Activated naive CD8-positive, alpha-beta T cell (primary cell): ENCODE results near the gene RNASE12.
"Not testable (repeated sequence)": the region's sequence is repeated elsewhere in the genome, so short reads cannot be mapped to it uniquely, and the experiment has no call there.

Experiments
- H3K27ac Mint-ChIP-seq: one replicate; pipeline ENCODE4 v1.8.0; 2021; ENCODE audit warnings: mixed read lengths
- H3K27me3 Mint-ChIP-seq: one replicate; pipeline ENCODE4 v1.8.0; 2021; ENCODE audit warnings: mixed read lengths
- H3K36me3 Mint-ChIP-seq: one replicate; pipeline ENCODE4 v1.8.0; 2021; ENCODE audit warnings: mixed read lengths
- H3K4me1 Mint-ChIP-seq: one replicate; pipeline ENCODE4 v1.8.0; 2021; ENCODE audit warnings: low read depth, mixed read lengths
- H3K4me3 Mint-ChIP-seq: one replicate; pipeline ENCODE4 v1.8.0; 2021; ENCODE audit warnings: mild to moderate bottlenecking, mixed read lengths
- H3K9me3 Mint-ChIP-seq: one replicate; pipeline ENCODE4 v1.8.0; 2021; ENCODE audit warnings: low read depth, mixed read lengths

The RNASE12 gene

GRCh38 chr14:20620798-20621478 lies 29.8 kb upstream of the RNASE12 start:
- H3K27me3 Mint-ChIP-seq = no peaks in the 10 kb centered on the region
- H3K27ac Mint-ChIP-seq = no peak overlapping the region
- peaks cover 35% of the 10 kb centered on the region for H3K4me1 Mint-ChIP-seq
- H3K9me3 Mint-ChIP-seq = no peaks in the 10 kb centered on the region
- no peaks in the 10 kb centered on the region for H3K36me3 Mint-ChIP-seq
- no peak overlapping the region for H3K4me3 Mint-ChIP-seq

- H3K4me1 Mint-ChIP-seq = peaks cover 24% of the 10 kb centered on the region
- not testable (repeated sequence) for H3K9me3 Mint-ChIP-seq, H3K27ac Mint-ChIP-seq, H3K36me3 Mint-ChIP-seq, H3K4me3 Mint-ChIP-seq, H3K27me3 Mint-ChIP-seq
Observed at GRCh38 chr14:20619688-20620087, 28.5 kb upstream of the RNASE12 start.

GRCh38 chr14:20618271-20618749 lies 27.1 kb upstream of the RNASE12 start:
- no peaks in the 10 kb centered on the region for H3K36me3 Mint-ChIP-seq
- no peak overlapping the region for H3K4me3 Mint-ChIP-seq
- no peaks in the 10 kb centered on the region for H3K27me3 Mint-ChIP-seq
- no peaks in the 10 kb centered on the region for H3K9me3 Mint-ChIP-seq
- H3K4me1 Mint-ChIP-seq = peaks cover 13% of the 10 kb centered on the region
- no peak overlapping the region for H3K27ac Mint-ChIP-seq

GRCh38 chr14:20617138-20618003 lies 26.2 kb upstream of the RNASE12 start:
- Mint-ChIP-seq H3K27me3 (no peaks in the 10 kb centered on the region), H3K4me1 (peaks cover 5% of the 10 kb centered on the region), H3K4me3 (no peak overlapping the region), H3K27ac (no peak overlapping the region), H3K36me3 (no peaks in the 10 kb centered on the region), H3K9me3 (no peaks in the 10 kb centered on the region)

GRCh38 chr14:20615996-20616395 lies 24.8 kb upstream of the RNASE12 start:
- H3K36me3 Mint-ChIP-seq = no peaks in the 10 kb centered on the region

GRCh38 chr14:20614038-20614840 lies 23.1 kb upstream of the RNASE12 start:
- no peaks in the 10 kb centered on the region for H3K36me3 Mint-ChIP-seq
- H3K4me3 Mint-ChIP-seq = no peak overlapping the region
- peaks cover 5% of the 10 kb centered on the region for H3K4me1 Mint-ChIP-seq
- H3K27me3 Mint-ChIP-seq = no peaks in the 10 kb centered on the region
- no peak overlapping the region for H3K27ac Mint-ChIP-seq
- H3K9me3 Mint-ChIP-seq = no peaks in the 10 kb centered on the region

More at GRCh38 chr14:20615996-20616395, 24.8 kb upstream of the RNASE12 start:
- Mint-ChIP-seq H3K4me1 (peaks cover 5% of the 10 kb centered on the region), H3K4me3 (no peak overlapping the region), H3K27me3 (no peaks in the 10 kb centered on the region), H3K9me3 (no peaks in the 10 kb centered on the region), H3K27ac (no peak overlapping the region)

GRCh38 chr14:20613094-20614037 lies 22.2 kb upstream of the RNASE12 start:
- peaks cover 5% of the 10 kb centered on the region for H3K4me1 Mint-ChIP-seq
- H3K27me3 Mint-ChIP-seq = no peaks in the 10 kb centered on the region
- H3K4me3 Mint-ChIP-seq = no peak overlapping the region
- no peaks in the 10 kb centered on the region for H3K9me3 Mint-ChIP-seq
- H3K36me3 Mint-ChIP-seq = no peaks in the 10 kb centered on the region
- H3K27ac Mint-ChIP-seq = no peak overlapping the region

- no peaks in the 10 kb centered on the region for H3K9me3 Mint-ChIP-seq
- no peaks in the 10 kb centered on the region for H3K27me3 Mint-ChIP-seq
- no peak overlapping the region for H3K27ac Mint-ChIP-seq
- H3K4me3 Mint-ChIP-seq = no peak overlapping the region
- H3K4me1 Mint-ChIP-seq = peaks cover 1% of the 10 kb centered on the region
- H3K36me3 Mint-ChIP-seq = no peaks in the 10 kb centered on the region
Observed at GRCh38 chr14:20612403-20612802, 21.2 kb upstream of the RNASE12 start.

- Mint-ChIP-seq H3K27me3 (no peaks in the 10 kb centered on the region), H3K9me3 (no peaks in the 10 kb centered on the region), H3K27ac (no peak overlapping the region), H3K4me3 (no peak overlapping the region), H3K4me1 (peaks cover 1% of the 10 kb centered on the region), H3K36me3 (no peaks in the 10 kb centered on the region)
Observed at GRCh38 chr14:20611277-20611676, 20.1 kb upstream of the RNASE12 start.

- no peaks in the 10 kb centered on the region for H3K36me3 Mint-ChIP-seq
- no peaks in the 10 kb centered on the region for H3K27me3 Mint-ChIP-seq
- H3K4me1 Mint-ChIP-seq = no peaks in the 10 kb centered on the region
- no peak overlapping the region for H3K4me3 Mint-ChIP-seq
- no peaks in the 10 kb centered on the region for H3K9me3 Mint-ChIP-seq
- no peak overlapping the region for H3K27ac Mint-ChIP-seq
Observed at GRCh38 chr14:20610002-20610765, 19.0 kb upstream of the RNASE12 start.

- H3K9me3 Mint-ChIP-seq = no peaks in the 10 kb centered on the region
- H3K27me3 Mint-ChIP-seq = no peaks in the 10 kb centered on the region
- H3K36me3 Mint-ChIP-seq = no peaks in the 10 kb centered on the region
- H3K27ac Mint-ChIP-seq = no peak overlapping the region
- no peaks in the 10 kb centered on the region for H3K4me1 Mint-ChIP-seq
- no peak overlapping the region for H3K4me3 Mint-ChIP-seq
Observed at GRCh38 chr14:20609215-20610001, 18.2 kb upstream of the RNASE12 start.

- Mint-ChIP-seq H3K36me3 (no peaks in the 10 kb centered on the region), H3K27me3 (no peaks in the 10 kb centered on the region), H3K4me1 (no peaks in the 10 kb centered on the region), H3K4me3 (no peak overlapping the region), H3K27ac (no peak overlapping the region), H3K9me3 (no peaks in the 10 kb centered on the region)
Observed at GRCh38 chr14:20608383-20609110, 17.4 kb upstream of the RNASE12 start.
